ENCODE measurements around the gene NUB1. TPM values are rescaled to one million over a fixed set of nuclear protein-coding genes. Genes with fewer than 3 reads are reported as not detected.

The NUB1 gene
- total RNA-seq, 1 experiment from 2014 or later, result 40.0 TPM

DNA sequence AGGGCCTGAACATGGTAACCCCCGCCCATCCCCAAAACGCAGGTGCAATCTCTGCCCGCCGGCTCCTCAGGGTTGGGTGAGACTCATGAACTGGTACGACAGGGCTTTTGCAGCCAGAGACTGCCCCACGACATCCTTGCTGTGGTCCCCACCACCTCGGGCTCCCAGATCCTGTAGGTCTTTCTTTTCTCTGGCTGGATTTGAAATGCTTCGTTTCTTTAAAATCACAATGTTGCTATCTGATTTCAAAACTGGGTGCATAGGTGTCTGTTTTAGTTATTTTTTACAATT lies 46.3 kb downstream of the NUB1 start:
- Histone ChIP-seq H3K4me3 (ENCODE audit: low read length) (no peak overlapping the region), H3K4me1 (ENCODE audit: low read length) (no peaks in the 10 kb centered on the region), H3K9me2 (replicated peaks; ENCODE audit: insufficient read depth, low read length) (no peaks in the 10 kb centered on the region), H3K36me3 (ENCODE audit: insufficient read depth, low read length) (no peaks in the 10 kb centered on the region), H3K9me3 (ENCODE audit: low read length) (no peaks in the 10 kb centered on the region), H3K27me3 (ENCODE audit: low read length) (no peaks in the 10 kb centered on the region), H4K20me1 (ENCODE audit: insufficient read depth, low read depth, low read length) (no peaks in the 10 kb centered on the region), H3K27ac (ENCODE audit: low read length) (no peak overlapping the region), H3K9ac (ENCODE audit: low read length) (no peak overlapping the region), H3K79me2 (ENCODE audit: low read length) (no peaks in the 10 kb centered on the region), H3K4me2 (ENCODE audit: low read depth, low read length, poor library complexity, severe bottlenecking) (no peak overlapping the region), H2AFZ (ENCODE audit: low read length) (no peak overlapping the region)
- no peak for DNase-seq

DNA sequence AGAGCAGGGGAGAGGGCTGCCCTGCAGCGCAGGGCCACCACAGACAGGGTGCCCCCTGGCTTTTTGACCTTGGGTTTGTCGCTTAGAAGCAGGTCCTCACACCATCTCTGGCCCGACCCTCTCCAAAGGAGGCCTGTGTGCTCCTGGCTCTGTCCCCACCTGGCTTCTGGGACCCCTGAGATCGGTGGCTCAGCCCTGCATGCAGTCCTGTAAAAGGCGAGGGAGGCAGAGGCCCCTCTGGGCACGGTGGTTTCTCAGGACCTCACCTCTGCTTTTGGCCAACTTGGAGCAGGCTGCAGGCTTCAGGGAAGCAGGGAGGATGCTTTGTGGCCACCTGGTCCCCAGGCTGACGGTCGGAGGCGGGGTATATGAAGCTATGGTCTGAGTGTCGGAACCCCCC lies 46.8 kb downstream of the NUB1 start:
- DNase-seq, result no peak
- Histone ChIP-seq H3K27me3 (ENCODE audit: low read length) (no peaks in the 10 kb centered on the region), H2AFZ (ENCODE audit: low read length) (no peak overlapping the region), H3K27ac (ENCODE audit: low read length) (no peak overlapping the region), H3K4me1 (ENCODE audit: low read length) (no peaks in the 10 kb centered on the region), H3K9ac (ENCODE audit: low read length) (no peak overlapping the region), H4K20me1 (ENCODE audit: insufficient read depth, low read depth, low read length) (no peaks in the 10 kb centered on the region), H3K79me2 (ENCODE audit: low read length) (no peaks in the 10 kb centered on the region), H3K9me3 (ENCODE audit: low read length) (no peaks in the 10 kb centered on the region), H3K4me2 (ENCODE audit: low read depth, low read length, poor library complexity, severe bottlenecking) (no peak overlapping the region), H3K9me2 (replicated peaks; ENCODE audit: insufficient read depth, low read length) (no peaks in the 10 kb centered on the region), H3K4me3 (ENCODE audit: low read length) (no peak overlapping the region), H3K36me3 (ENCODE audit: insufficient read depth, low read length) (no peaks in the 10 kb centered on the region)

DNA sequence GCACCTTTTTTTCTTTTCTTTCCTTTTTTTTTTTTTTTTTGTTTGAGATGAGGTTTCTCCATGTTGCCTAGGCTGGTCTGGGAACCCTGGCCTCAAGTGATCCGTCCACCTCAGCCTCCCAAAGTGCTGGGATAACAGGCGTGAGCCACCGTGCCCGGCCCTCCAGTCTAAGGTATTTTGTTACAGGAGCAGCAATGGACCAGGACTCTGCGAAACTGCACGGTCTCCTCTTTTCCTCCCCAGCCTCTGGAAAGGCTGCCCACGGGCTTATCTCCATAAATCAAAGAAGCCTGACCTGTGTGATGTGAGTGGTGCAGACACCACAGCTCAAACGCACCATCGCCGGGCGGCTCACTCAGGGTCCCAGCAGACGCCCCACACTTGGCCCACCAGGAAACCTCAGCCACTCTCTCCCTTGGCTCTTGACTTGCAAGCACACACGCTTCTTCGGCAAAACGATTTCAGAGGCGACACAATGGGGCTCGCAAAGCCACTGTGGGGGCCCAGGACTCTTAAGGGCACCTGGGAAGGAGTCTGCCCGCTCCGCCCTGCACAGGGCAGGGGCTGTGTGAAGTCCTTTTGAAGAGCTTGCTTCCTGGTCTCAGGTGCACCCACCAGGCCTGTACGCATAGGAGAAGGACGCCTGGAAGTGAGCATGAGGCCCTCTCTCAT lies 47.6 kb downstream of the NUB1 start:
- no peaks in the 10 kb centered on the region for H3K9me3 ChIP-seq (ENCODE audit: low read length)
- H3K27ac ChIP-seq (ENCODE audit: low read length), result no peak overlapping the region
- H4K20me1 ChIP-seq (ENCODE audit: insufficient read depth, low read depth, low read length), result no peaks in the 10 kb centered on the region
- H3K4me1 ChIP-seq (ENCODE audit: low read length), result no peaks in the 10 kb centered on the region
- no peak overlapping the region for H3K4me3 ChIP-seq (ENCODE audit: low read length)
- no peak for DNase-seq
- H3K36me3 ChIP-seq (ENCODE audit: insufficient read depth, low read length), result no peaks in the 10 kb centered on the region
- H3K79me2 ChIP-seq (ENCODE audit: low read length), result no peaks in the 10 kb centered on the region
- no peak overlapping the region for H3K9ac ChIP-seq (ENCODE audit: low read length)
- no peaks in the 10 kb centered on the region for H3K9me2 ChIP-seq (replicated peaks; ENCODE audit: insufficient read depth, low read length)
- H3K27me3 ChIP-seq (ENCODE audit: low read length), result no peaks in the 10 kb centered on the region
- H3K4me2 ChIP-seq (ENCODE audit: low read depth, low read length, poor library complexity, severe bottlenecking), result no peak overlapping the region
- H2AFZ ChIP-seq (ENCODE audit: low read length), result no peak overlapping the region

DNA sequence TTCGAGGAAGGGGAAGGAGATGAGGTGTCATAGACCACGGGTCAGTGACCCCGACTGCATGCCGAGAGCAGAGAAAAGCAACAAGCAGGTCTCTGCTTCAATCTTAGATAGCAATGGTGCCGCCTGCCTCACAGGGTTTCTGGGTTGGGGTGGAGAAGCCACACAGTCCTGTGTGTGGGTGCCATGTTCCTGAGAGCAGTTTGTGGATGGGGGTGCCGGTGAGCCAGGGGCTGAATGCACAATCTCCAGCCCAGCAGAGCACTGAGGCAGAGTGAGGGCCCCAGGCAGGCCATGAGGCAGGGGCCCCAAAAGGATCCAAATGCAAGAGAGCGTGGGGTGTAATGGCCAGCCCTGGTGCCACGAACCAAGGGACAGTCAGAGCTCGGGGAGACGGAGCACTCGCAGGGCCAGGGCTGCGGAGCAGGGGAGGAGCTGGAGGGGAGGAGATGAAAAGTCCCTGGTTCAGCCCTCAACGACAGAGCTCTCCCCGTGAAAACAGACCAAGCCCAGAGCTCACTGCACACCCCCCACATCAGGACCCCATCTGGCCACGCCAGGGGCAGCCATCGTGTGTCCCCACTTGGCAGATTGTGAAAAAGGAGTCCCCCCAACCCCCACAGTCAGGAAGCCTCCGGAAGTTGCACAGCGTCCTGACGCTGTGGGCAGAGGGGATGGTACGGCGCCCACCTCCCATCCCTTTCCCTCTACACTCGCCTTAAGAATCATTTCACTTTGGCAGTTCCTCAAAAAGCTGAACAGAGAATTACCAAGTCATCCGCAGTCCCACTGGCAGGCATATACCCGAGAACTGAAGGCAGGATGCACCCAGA lies 48.4 kb downstream of the NUB1 start:
- no peaks in the 10 kb centered on the region for H3K36me3 ChIP-seq (ENCODE audit: insufficient read depth, low read length)
- H2AFZ ChIP-seq (ENCODE audit: low read length), result no peak overlapping the region
- H3K27ac ChIP-seq (ENCODE audit: low read length), result no peak overlapping the region
- H3K4me1 ChIP-seq (ENCODE audit: low read length), result no peaks in the 10 kb centered on the region
- H3K4me3 ChIP-seq (ENCODE audit: low read length), result no peak overlapping the region
- H4K20me1 ChIP-seq (ENCODE audit: insufficient read depth, low read depth, low read length), result no peaks in the 10 kb centered on the region
- H3K9me3 ChIP-seq (ENCODE audit: low read length), result no peaks in the 10 kb centered on the region
- H3K9me2 ChIP-seq (replicated peaks; ENCODE audit: insufficient read depth, low read length), result no peaks in the 10 kb centered on the region
- no peaks in the 10 kb centered on the region for H3K27me3 ChIP-seq (ENCODE audit: low read length)
- no peak overlapping the region for H3K4me2 ChIP-seq (ENCODE audit: low read depth, low read length, poor library complexity, severe bottlenecking)
- H3K79me2 ChIP-seq (ENCODE audit: low read length), result no peaks in the 10 kb centered on the region
- no peak for DNase-seq
- no peak overlapping the region for H3K9ac ChIP-seq (ENCODE audit: low read length)

DNA sequence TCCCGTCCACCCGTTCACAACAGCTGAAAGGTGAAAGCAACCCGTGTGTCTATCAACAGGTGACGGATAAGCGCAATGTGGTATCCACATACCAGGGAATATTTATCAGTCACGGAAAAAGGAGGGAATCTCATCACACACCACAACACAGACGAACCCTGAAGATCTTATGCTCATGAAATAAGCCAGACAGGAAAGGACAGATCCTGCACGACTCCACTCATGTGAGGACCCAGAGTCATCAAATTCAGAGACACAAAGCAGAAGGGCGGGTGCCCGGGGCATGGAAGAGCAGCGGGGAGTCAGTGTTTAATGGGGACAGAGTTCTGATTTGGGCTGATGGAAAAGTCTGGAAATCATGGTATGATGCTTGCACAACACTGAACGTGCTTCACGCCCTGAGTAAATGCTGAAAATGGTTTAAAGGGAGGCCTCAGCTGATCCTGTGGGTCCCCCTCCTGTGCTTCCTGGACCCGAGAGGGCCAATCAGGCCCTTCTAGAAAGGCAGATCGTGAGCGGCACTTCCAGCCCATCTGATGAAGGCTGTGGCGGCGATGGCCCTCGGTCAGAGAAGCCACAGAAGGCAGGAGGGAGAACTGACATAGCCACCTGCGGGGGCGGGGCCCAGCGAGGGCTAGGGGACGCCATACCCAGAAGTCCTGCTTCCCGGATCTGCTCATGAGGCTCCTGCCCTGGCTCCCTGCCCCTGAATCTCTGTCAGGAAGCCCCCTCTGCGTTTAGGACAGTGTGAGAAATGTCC lies 49.2 kb downstream of the NUB1 start:
- Histone ChIP-seq H4K20me1 (ENCODE audit: insufficient read depth, low read depth, low read length) (no peaks in the 10 kb centered on the region), H3K27me3 (ENCODE audit: low read length) (no peaks in the 10 kb centered on the region), H3K9me2 (replicated peaks; ENCODE audit: insufficient read depth, low read length) (no peaks in the 10 kb centered on the region), H3K9ac (ENCODE audit: low read length) (no peak overlapping the region), H3K36me3 (ENCODE audit: insufficient read depth, low read length) (no peaks in the 10 kb centered on the region), H3K9me3 (ENCODE audit: low read length) (no peaks in the 10 kb centered on the region), H3K4me2 (ENCODE audit: low read depth, low read length, poor library complexity, severe bottlenecking) (no peak overlapping the region), H3K27ac (ENCODE audit: low read length) (no peak overlapping the region), H3K4me1 (ENCODE audit: low read length) (no peaks in the 10 kb centered on the region), H2AFZ (ENCODE audit: low read length) (no peak overlapping the region), H3K4me3 (ENCODE audit: low read length) (no peak overlapping the region), H3K79me2 (ENCODE audit: low read length) (no peaks in the 10 kb centered on the region)
- no peak for DNase-seq

DNA sequence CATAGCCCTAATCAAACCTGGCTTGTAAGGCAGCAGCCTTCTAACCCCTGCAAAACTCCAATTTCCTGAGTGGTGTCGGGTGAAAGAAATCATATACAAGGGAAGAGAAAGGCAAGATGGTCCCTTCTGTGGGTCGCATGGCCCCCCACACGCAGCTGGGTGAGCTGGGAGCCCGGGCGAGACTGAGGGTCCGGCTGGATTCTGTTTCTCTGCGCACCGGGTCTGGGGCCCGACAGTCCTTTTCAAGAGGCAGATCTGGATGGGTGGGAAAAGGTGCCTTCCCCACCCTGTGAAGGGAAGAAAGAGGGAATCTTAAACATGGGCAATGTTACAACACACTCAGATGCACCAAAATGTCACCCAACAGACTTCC lies 49.7 kb downstream of the NUB1 start:
- Histone ChIP-seq H3K9me2 (replicated peaks; ENCODE audit: insufficient read depth, low read length) (no peaks in the 10 kb centered on the region), H3K4me3 (ENCODE audit: low read length) (no peak overlapping the region), H3K9ac (ENCODE audit: low read length) (no peak overlapping the region), H3K4me2 (ENCODE audit: low read depth, low read length, poor library complexity, severe bottlenecking) (no peak overlapping the region), H3K27ac (ENCODE audit: low read length) (no peak overlapping the region), H4K20me1 (ENCODE audit: insufficient read depth, low read depth, low read length) (no peaks in the 10 kb centered on the region), H3K27me3 (ENCODE audit: low read length) (no peaks in the 10 kb centered on the region), H2AFZ (ENCODE audit: low read length) (no peak overlapping the region), H3K36me3 (ENCODE audit: insufficient read depth, low read length) (no peaks in the 10 kb centered on the region), H3K4me1 (ENCODE audit: low read length) (no peaks in the 10 kb centered on the region), H3K79me2 (ENCODE audit: low read length) (no peaks in the 10 kb centered on the region), H3K9me3 (ENCODE audit: low read length) (no peaks in the 10 kb centered on the region)
- DNase-seq, result no peak

DNA sequence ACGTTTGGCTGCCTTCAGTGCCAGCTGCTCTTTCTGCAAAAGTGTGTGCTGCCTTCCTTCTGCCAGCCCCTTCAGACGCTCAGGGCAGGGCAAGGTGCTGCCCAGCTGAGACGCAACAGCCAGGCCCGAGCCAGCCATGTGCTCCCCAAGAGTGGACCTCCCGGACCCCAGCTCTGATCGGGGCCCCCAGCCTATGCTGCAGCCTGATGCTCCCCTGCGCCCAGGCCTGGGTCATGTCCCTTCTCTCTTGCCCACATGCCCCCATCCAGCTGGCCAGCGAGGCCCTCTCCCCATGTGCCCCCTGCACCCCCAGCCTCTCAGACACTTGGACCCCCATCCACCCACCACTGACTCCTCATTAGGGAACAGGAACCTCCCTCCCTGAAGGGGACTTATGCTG lies 50.4 kb downstream of the NUB1 start:
- Histone ChIP-seq H3K9me3 (ENCODE audit: low read length) (no peaks in the 10 kb centered on the region), H4K20me1 (ENCODE audit: insufficient read depth, low read depth, low read length) (no peaks in the 10 kb centered on the region), H2AFZ (ENCODE audit: low read length) (no peak overlapping the region), H3K4me3 (ENCODE audit: low read length) (no peak overlapping the region), H3K9me2 (replicated peaks; ENCODE audit: insufficient read depth, low read length) (no peaks in the 10 kb centered on the region), H3K4me1 (ENCODE audit: low read length) (no peaks in the 10 kb centered on the region), H3K4me2 (ENCODE audit: low read depth, low read length, poor library complexity, severe bottlenecking) (no peak overlapping the region), H3K79me2 (ENCODE audit: low read length) (no peaks in the 10 kb centered on the region), H3K27me3 (ENCODE audit: low read length) (no peaks in the 10 kb centered on the region), H3K36me3 (ENCODE audit: insufficient read depth, low read length) (no peaks in the 10 kb centered on the region), H3K9ac (ENCODE audit: low read length) (no peak overlapping the region), H3K27ac (ENCODE audit: low read length) (no peak overlapping the region)
- DNase-seq, result no peak

DNA sequence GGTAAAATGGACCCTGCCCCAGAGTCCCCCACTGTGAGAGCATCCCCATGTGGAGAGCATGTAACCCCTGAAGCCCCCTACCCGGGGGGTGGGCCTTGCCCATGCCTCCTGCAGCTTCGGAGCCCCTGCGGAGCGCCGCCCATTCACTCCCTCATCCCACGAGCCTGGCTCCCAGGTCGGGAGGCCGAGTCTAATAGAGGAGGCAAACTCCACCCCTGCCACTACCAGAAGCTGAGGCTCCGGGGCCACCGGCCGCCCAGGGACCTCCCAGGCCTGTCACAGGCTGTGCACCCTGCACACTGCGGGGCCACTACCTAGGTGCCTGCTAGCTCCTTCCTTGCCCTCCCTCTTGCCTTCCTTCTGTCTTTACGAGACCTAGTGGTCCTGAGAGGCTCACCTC lies 50.8 kb downstream of the NUB1 start:
- DNase-seq, result no peak
- Histone ChIP-seq H3K4me2 (ENCODE audit: low read depth, low read length, poor library complexity, severe bottlenecking) (no peak overlapping the region), H4K20me1 (ENCODE audit: insufficient read depth, low read depth, low read length) (no peaks in the 10 kb centered on the region), H2AFZ (ENCODE audit: low read length) (no peak overlapping the region), H3K27me3 (ENCODE audit: low read length) (no peaks in the 10 kb centered on the region), H3K36me3 (ENCODE audit: insufficient read depth, low read length) (no peaks in the 10 kb centered on the region), H3K4me1 (ENCODE audit: low read length) (no peaks in the 10 kb centered on the region), H3K9ac (ENCODE audit: low read length) (no peak overlapping the region), H3K4me3 (ENCODE audit: low read length) (no peak overlapping the region), H3K9me3 (ENCODE audit: low read length) (no peaks in the 10 kb centered on the region), H3K27ac (ENCODE audit: low read length) (no peak overlapping the region), H3K9me2 (replicated peaks; ENCODE audit: insufficient read depth, low read length) (no peaks in the 10 kb centered on the region), H3K79me2 (ENCODE audit: low read length) (no peaks in the 10 kb centered on the region)

Measured in Karpas-422 (cell line).